Hepatic stellate cell (primary cell): ENCODE data around the gene PACS1.

Experiments
- DNase-seq: peaks from one replicate; pipeline ENCODE4 v3.0.0; 2011; ENCODE audit warnings: low spot score

PACS1 gene

GRCh38 chr11:66290330-66290621, 220.2 kb downstream of the PACS1 start:
- no peak for DNase-seq

GRCh38 chr11:66291303-66291705, 221.2 kb downstream of the PACS1 start:
- DNase-seq: no peak

GRCh38 chr11:66291706-66292542, 221.9 kb downstream of the PACS1 start, which contains the start of gene TMEM151A:
Gene TMEM151A, plus strand, starts transcription at chr11:66291894. Its CDS starts 120 bp downstream, at chr11:66292014.
- no peak for DNase-seq

GRCh38 chr11:66292543-66293332, 222.7 kb downstream of the PACS1 start:
- no peak for DNase-seq

GRCh38 chr11:66293352-66293751, 223.3 kb downstream of the PACS1 start:
- DNase-seq: no peak

- DNase-seq: no peak
Measured at GRCh38 chr11:66293777-66294625, 223.9 kb downstream of the PACS1 start.
